Measurements from ENCODE around the gene ARHGAP6. TPM values are rescaled to one million over a fixed set of nuclear protein-coding genes. Genes with fewer than 3 reads are reported as not detected.
"Not testable (repeated sequence)": the region's sequence is repeated elsewhere in the genome, so short reads cannot be mapped to it uniquely, and the experiment has no call there.

Gene ARHGAP6
- total RNA-seq, 1 experiment from 2014 or later: not detected

DNA sequence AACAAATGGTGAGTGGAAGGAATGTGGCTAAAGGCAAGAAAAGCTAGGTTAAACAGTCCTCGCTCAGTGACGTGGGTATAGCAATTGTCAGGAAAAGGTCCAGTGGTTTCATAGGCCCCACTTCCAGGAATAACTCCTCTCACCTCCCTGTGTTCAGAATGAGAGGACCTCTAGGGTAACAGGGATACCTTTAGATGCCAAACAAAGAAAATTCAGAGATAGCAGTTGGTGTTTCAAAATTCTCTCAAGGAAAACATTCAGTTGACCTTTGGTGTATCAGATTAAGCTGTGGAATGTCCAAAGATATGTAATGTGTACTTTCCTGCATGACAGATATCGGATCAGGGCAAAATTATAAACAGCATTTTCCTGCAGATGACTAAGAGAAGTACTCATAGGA, 155.9 kb downstream of the ARHGAP6 start:
- Mint-ChIP-seq H3K27ac (ENCODE audit: low read depth, unreplicated experiment) (no peak overlapping the region), H3K27me3 (ENCODE audit: insufficient read depth, unreplicated experiment) (peaks cover 7% of the 10 kb centered on the region), H3K36me3 (ENCODE audit: insufficient read depth, unreplicated experiment) (no peaks in the 10 kb centered on the region), H3K4me1 (ENCODE audit: insufficient read depth, unreplicated experiment) (no peaks in the 10 kb centered on the region), H3K4me3 (ENCODE audit: unreplicated experiment) (no peak overlapping the region), H3K9me3 (ENCODE audit: unreplicated experiment) (no peaks in the 10 kb centered on the region)
- CTCF ChIA-PET: no interaction called here
- intact Hi-C loops (cut with micrococcal nuclease): no loop called here
- TF ChIP-seq, protein P1, sequence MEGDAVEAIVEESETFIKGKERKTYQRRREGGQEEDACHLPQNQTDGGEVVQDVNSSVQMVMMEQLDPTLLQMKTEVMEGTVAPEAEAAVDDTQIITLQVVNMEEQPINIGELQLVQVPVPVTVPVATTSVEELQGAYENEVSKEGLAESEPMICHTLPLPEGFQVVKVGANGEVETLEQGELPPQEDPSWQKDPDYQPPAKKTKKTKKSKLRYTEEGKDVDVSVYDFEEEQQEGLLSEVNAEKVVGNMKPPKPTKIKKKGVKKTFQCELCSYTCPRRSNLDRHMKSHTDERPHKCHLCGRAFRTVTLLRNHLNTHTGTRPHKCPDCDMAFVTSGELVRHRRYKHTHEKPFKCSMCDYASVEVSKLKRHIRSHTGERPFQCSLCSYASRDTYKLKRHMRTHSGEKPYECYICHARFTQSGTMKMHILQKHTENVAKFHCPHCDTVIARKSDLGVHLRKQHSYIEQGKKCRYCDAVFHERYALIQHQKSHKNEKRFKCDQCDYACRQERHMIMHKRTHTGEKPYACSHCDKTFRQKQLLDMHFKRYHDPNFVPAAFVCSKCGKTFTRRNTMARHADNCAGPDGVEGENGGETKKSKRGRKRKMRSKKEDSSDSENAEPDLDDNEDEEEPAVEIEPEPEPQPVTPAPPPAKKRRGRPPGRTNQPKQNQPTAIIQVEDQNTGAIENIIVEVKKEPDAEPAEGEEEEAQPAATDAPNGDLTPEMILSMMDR (IDR thresholded peaks at IDR 0.05; ENCODE audit: unreplicated experiment): no peak
- no peak for DNase-seq (ENCODE audit: unreplicated experiment)
- POLR2A ChIA-PET: no interaction called here
- no TSS peak for BruUV-seq (replicated peaks)

DNA sequence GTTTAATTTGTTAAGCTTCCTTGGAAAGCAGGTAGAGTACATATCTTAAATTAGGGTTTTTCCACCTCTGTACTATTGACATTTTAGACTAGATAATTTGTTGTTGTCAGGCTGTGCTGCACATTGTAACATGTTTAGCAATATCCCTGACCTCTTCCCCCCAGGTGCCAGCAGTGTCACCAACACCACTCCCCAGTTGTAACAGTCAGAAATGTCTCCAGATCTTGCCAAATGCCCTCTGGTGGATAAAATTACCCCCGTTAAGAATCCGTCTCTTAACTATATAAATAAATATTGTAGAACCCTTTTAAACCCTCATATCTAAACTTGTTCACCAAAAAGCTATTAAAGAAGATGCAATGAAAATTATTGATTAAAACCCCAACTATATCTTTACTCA, 161.5 kb downstream of the ARHGAP6 start:
- H3K27me3 Mint-ChIP-seq (ENCODE audit: insufficient read depth, unreplicated experiment): peaks cover 9% of the 10 kb centered on the region
- no peak overlapping the region for H3K4me3 Mint-ChIP-seq (ENCODE audit: unreplicated experiment)
- DNase-seq (ENCODE audit: unreplicated experiment): no peak
- intact Hi-C loops (cut with micrococcal nuclease): no loop called here
- no peaks in the 10 kb centered on the region for H3K4me1 Mint-ChIP-seq (ENCODE audit: insufficient read depth, unreplicated experiment)
- H3K9me3 Mint-ChIP-seq (ENCODE audit: unreplicated experiment): no peaks in the 10 kb centered on the region
- BruUV-seq (replicated peaks): no TSS peak
- H3K36me3 Mint-ChIP-seq (ENCODE audit: insufficient read depth, unreplicated experiment): no peaks in the 10 kb centered on the region
- no peak overlapping the region for H3K27ac Mint-ChIP-seq (ENCODE audit: low read depth, unreplicated experiment)
- TF ChIP-seq, protein P1 (IDR thresholded peaks at IDR 0.05; ENCODE audit: unreplicated experiment): no peak
- ChIA-PET POLR2A (interaction anchor here (0.7 kb wide), 1 partner anchor 868 kb away, joined by 4 read pairs; no protein-coding TSS in a partner anchor), CTCF (interaction anchor here (0.5 to 1.3 kb wide), 5 partner anchors 9 to 217 kb away, joined by 3 to 5 read pairs (median 3); no protein-coding TSS in a partner anchor)

DNA sequence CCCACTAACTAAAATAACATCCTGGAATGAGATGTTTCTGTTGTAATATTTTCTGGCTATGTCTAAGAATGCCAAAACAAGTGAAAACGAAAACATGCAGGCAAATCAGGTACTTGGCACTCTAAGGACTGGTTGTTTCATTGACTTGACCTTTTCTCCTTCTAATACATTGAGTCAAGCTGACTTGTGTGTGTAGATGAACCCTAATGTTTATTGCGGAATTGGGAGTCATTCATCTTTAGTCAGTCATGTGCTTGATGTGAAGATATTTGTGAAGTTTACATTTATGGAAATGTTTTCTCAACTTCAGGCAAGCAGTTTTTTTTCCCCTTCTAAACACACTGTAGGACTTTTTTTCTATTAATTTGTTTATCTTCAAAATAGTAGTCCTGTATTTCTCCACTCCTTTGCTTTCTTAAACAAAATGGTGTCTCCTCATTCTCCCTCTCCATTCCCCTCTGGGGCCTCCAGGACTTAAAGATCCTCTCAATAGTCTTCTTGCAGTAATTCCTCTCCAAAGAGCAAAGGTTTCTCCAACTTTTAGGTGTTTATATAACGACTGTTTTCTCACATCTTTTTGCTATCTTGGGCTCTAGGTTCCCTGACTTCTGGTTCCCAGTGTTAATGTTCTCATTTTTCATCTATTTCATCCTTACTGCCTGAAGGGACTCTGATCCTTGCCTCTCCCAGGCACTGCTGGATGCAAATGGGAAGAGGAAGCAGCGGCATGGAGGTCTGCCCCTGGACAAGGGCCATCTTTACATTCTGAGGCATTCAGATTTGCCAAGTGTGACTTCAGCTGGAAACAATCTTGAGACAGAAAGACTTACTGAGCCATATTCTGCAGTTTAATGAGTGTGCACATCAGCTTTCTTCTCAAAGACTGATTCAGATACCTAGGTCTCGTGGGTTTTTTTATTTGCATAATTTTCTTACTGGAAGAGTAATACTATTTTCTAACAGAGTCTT, 166.4 kb downstream of the ARHGAP6 start:
- peak; percentile 44 for DNase-seq (ENCODE audit: unreplicated experiment)
- Mint-ChIP-seq H3K36me3 (ENCODE audit: insufficient read depth, unreplicated experiment) (no peaks in the 10 kb centered on the region), H3K9me3 (ENCODE audit: unreplicated experiment) (no peaks in the 10 kb centered on the region), H3K4me3 (ENCODE audit: unreplicated experiment) (no peak overlapping the region), H3K27me3 (ENCODE audit: insufficient read depth, unreplicated experiment) (peaks cover 13% of the 10 kb centered on the region), H3K27ac (ENCODE audit: low read depth, unreplicated experiment) (no peak overlapping the region), H3K4me1 (ENCODE audit: insufficient read depth, unreplicated experiment) (no peaks in the 10 kb centered on the region)
- TF ChIP-seq, protein P1 (IDR thresholded peaks at IDR 0.05; ENCODE audit: unreplicated experiment): no peak
- intact Hi-C loops (cut with micrococcal nuclease): loop anchor here (2.0 kb wide), 1 partner anchor 29 kb away; no protein-coding TSS in a partner anchor
- ChIA-PET CTCF (interaction anchor here (1.2 kb wide), 1 partner anchor 19 kb away, joined by 3 read pairs; no protein-coding TSS in a partner anchor), POLR2A (interaction anchor here (0.6 kb wide), 1 partner anchor 11 kb away, joined by 3 read pairs; no protein-coding TSS in a partner anchor)
- BruUV-seq (replicated peaks): no TSS peak

DNA sequence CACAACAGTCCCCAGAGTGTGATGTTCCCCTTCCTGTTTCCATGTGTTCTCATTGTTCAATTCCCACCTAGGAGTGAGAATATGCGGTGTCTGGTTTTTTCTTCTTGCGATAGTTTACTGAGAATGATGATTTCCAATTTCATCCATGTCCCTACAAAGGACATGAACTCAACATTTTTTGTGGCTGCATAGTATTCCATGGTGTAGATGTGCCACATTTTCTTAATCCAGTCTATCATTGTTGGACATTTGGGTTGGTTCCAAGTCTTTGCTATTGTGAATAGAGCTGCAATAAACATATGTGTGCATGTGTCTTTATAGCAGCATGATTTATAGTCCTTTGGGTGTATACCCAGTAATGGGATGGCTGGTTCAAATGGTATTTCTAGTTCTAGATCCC, 174.3 kb downstream of the ARHGAP6 start:
- DNase-seq (ENCODE audit: unreplicated experiment); H3K9me3 Mint-ChIP-seq (ENCODE audit: unreplicated experiment); H3K4me1 Mint-ChIP-seq (ENCODE audit: insufficient read depth, unreplicated experiment); H3K4me3 Mint-ChIP-seq (ENCODE audit: unreplicated experiment); BruUV-seq (replicated peaks); POLR2A ChIA-PET; H3K27ac Mint-ChIP-seq (ENCODE audit: low read depth, unreplicated experiment); H3K36me3 Mint-ChIP-seq (ENCODE audit: insufficient read depth, unreplicated experiment); CTCF ChIA-PET; intact Hi-C loops (cut with micrococcal nuclease); H3K27me3 Mint-ChIP-seq (ENCODE audit: insufficient read depth, unreplicated experiment): not testable (repeated sequence)

Data from MCF 10A (cell line).